ES-I3 (cell line): ENCODE results near the gene TEAD3.

Experiments
- H3K36me3 ChIP-seq: 2 replicates; pipeline ENCODE4 v1.6.1; 2013; ENCODE audit warnings: mild to moderate bottlenecking, low read length, control low read depth, moderate library complexity; ENCODE audit not compliant: insufficient read depth
- H3K4me1 ChIP-seq: 2 replicates; pipeline ENCODE4 v1.6.1; 2013; ENCODE audit warnings: mild to moderate bottlenecking, control low read depth, low read length; ENCODE audit not compliant: insufficient read depth
- H3K9ac ChIP-seq: 2 replicates; pipeline ENCODE4 v1.6.1; 2013; ENCODE audit warnings: low read depth, mild to moderate bottlenecking, low read length, moderate library complexity
- H3K9me3 ChIP-seq: 2 replicates; pipeline ENCODE4 v1.6.1; 2013; ENCODE audit warnings: mild to moderate bottlenecking, low read length, moderate library complexity; ENCODE audit not compliant: control insufficient read depth, insufficient read depth

The TEAD3 gene

DNA sequence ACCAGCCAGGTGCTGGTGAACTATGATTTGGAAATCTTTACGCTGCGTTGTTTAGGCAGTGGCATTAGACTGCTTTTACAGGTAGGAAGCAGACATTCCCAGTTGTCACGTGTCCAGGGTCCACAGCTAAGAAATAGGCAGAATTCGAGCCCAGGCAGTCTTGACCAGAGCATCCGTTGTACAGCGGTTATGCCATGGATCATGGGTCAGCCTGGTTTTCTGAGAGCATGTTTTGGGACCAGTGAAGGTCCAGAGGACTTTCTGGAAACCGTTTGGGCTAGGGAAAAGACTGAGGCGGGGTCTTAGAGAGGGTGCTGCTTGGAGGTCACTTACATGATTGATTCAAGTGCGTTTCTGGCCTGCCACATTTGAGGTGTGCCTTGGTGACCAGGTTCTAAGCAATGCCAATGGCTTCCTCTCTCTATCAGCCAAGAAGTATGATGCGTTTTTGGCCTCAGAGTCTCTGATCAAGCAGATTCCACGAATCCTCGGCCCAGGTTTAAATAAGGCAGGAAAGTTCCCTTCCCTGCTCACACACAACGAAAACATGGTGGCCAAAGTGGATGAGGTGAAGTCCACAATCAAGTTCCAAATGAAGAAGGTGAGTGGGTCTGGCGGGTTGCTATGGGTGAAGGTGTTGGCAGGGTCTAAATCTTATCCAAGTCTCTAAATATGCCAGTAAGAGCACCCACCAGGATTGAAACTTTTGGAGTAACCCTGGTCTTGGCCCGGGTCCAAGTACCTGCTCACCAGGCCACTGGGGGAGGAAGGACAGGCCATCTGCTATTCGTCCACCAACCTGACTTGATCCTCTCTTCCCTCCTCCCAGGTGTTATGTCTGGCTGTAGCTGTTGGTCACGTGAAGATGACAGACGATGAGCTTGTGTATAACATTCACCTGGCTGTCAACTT is 26.9 kb downstream of the TEAD3 start:
- no peaks in the 10 kb centered on the region for H3K9me3 ChIP-seq
- H3K9ac ChIP-seq: peak overlapping the region; percentile 88
- H3K36me3 ChIP-seq: peaks cover 39% of the 10 kb centered on the region
- peaks cover 15% of the 10 kb centered on the region for H3K4me1 ChIP-seq

DNA sequence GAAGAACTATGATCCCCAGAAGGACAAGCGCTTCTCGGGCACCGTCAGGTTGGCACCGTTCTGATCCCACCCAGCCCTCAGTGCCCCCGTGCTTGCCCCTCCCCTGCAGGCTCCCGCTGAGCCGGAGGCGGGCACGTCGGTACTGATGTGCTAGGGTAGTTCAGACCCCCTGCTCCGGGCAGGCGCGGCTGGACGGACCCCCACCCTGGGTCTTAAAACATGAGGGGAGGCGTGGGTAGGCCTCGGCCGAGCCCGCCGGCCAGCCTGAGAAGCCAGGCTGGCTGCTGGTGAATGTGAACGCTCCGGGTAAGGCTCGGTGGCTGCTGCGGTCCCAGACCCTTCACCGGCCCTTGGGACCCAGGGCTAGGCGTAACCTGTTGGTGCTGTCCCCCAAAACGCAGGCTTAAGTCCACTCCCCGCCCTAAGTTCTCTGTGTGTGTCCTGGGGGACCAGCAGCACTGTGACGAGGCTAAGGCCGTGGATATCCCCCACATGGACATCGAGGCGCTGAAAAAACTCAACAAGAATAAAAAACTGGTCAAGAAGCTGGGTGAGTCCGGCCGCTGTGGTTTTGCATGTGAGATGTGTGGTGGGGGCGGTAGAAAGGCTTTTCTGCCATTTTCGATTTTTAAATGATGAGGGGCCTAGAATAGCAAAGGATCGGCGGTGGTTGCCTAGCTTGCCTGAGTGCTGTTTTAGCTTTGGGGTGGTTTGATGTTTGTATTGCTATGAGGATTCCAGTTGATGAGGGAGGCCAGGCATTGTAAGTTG is 27.7 kb downstream of the TEAD3 start:
- Histone ChIP-seq H3K9me3 (no peaks in the 10 kb centered on the region), H3K36me3 (peaks cover 39% of the 10 kb centered on the region), H3K9ac (peak overlapping the region; percentile 88), H3K4me1 (peaks cover 15% of the 10 kb centered on the region)

GRCh38 chr6:35468181-35468979 is 28.5 kb downstream of the TEAD3 start, which contains the start of gene RPL10A:
Gene RPL10A (plus strand): TSS chr6:35468401. CDS start chr6:35468435, 34 bp downstream.
- Histone ChIP-seq H3K9ac (peak within 1 kb of the TSS; percentile 88), H3K9me3 (no peaks in the 10 kb centered on the region), H3K4me1 (peaks cover 15% of the 10 kb centered on the region), H3K36me3 (peaks cover 39% of the 10 kb centered on the region)

DNA sequence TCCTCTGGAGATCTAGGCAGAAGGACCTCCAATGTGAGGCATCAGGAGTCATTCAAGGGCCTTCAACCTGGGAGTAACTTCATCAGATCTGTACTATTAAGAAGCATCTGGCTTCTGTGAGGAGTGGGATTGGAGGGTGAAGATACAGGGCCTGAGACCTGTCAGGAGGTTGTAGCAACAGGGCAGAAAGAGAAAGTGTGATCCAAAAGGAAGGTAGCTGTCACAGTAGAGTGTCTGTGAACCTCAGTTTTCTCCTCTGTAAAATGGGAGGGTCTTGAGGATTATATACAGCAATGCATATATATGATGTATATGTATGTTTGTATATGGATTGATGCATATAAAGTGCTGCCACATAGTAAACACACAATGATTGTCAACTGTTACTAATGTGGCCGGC is 31.2 kb downstream of the TEAD3 start:
- H3K36me3 ChIP-seq: peaks cover 26% of the 10 kb centered on the region

DNA sequence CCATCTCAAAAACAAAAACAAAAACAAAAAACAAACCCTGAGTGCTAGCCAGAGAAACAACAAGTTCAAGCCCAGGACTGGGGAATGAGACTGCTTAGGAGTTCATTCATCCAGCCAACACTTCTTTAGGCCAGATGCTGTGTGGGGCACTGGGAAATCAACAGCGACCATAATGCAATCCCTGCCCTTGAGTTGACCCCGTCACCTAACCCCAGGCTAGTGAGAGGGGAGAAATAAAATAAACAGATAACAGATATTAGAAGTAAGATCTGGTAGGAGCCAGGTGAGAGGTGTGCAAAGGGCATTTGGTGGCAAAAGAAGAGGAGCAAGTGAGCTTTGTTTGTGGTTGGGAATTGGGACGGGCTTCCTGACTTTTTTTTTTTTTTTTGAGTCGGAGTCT is 33.6 kb downstream of the TEAD3 start:
- Histone ChIP-seq H3K36me3 (peaks cover 7% of the 10 kb centered on the region; the same call in 1 of the 2 replicates), H3K9ac (no peak overlapping the region), H3K9me3 (no peaks in the 10 kb centered on the region), H3K4me1 (no peaks in the 10 kb centered on the region)

More for the DNA sequence above, 31.2 kb downstream of the TEAD3 start:
- H3K9ac ChIP-seq: no peak overlapping the region
- H3K4me1 ChIP-seq: peaks cover 6% of the 10 kb centered on the region; the same call in 1 of the 2 replicates
- H3K9me3 ChIP-seq: no peaks in the 10 kb centered on the region

DNA sequence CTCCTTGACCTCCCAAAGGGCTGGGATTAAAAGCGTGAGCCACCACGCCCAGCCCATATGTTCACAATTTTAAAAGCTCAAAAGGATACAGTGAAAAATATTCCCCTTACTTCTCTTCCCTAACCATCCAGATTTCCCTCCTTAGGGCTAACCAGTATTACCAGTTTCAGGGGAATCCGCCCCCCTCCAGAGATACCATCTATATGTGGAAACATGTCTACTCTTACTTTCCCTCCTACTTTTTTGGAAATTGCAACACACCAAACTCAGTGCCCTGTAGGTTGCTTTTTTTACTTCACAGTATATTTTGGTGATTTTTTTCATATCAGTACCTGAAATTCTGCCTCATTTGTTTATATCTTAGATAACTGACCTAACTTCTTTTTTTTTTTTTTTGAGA is 35.6 kb downstream of the TEAD3 start:
- no peaks in the 10 kb centered on the region for H3K9me3 ChIP-seq
- peaks cover 3% of the 10 kb centered on the region; the same call in 1 of the 2 replicates for H3K36me3 ChIP-seq
- no peak overlapping the region for H3K9ac ChIP-seq
- no peaks in the 10 kb centered on the region for H3K4me1 ChIP-seq

GRCh38 chr6:35457907-35458306 is 39.0 kb downstream of the TEAD3 start:
- H3K36me3 ChIP-seq: no peaks in the 10 kb centered on the region

DNA sequence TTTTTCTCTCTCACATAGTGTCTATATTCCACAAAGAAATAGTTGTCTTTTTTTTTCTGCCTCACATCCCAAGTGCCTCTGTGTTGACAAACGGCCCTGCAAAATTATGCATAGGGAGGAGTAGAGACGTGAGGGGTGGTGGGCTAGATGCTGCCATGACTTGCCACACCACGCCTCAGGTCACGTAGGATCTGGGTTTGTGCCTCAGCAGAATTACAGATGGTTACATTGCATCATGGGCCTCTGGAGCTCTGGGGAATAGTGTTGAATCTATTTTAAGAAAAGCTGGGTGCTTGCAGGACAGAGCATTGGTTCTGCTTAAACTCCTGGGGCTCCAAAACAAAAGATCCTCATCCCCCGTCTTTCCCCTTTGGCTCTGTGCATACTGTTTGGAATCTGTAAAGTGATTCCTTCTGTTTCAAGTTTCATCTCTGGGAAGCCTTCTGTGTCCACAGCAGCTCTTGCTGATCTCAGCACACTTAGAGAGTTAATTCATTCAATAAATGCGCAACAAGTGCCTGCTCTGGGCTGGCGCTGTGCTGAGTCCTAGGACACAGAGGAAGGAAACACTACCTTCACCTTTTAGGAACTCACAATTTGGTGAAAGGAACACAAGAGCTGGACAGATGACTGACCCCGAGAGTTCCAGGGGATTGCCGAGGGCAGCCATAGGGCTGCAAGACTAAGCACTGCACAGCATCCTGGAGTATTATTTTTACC is 42.3 kb downstream of the TEAD3 start:
- Histone ChIP-seq H3K36me3 (no peaks in the 10 kb centered on the region), H3K4me1 (peaks cover 8% of the 10 kb centered on the region), H3K9ac (no peak overlapping the region), H3K9me3 (no peaks in the 10 kb centered on the region)

More at GRCh38 chr6:35457907-35458306, 39.0 kb downstream of the TEAD3 start:
- peaks cover 4% of the 10 kb centered on the region; the same call in 1 of the 2 replicates for H3K4me1 ChIP-seq
- H3K9ac ChIP-seq: no peak overlapping the region
- H3K9me3 ChIP-seq: no peaks in the 10 kb centered on the region

- peak overlapping the region; percentile 76; the same call in 1 of the 2 replicates for H3K9ac ChIP-seq
- no peaks in the 10 kb centered on the region for H3K36me3 ChIP-seq
- H3K4me1 ChIP-seq: peaks cover 8% of the 10 kb centered on the region
- no peaks in the 10 kb centered on the region for H3K9me3 ChIP-seq
Observed at GRCh38 chr6:35453236-35453635, 43.6 kb downstream of the TEAD3 start.

DNA sequence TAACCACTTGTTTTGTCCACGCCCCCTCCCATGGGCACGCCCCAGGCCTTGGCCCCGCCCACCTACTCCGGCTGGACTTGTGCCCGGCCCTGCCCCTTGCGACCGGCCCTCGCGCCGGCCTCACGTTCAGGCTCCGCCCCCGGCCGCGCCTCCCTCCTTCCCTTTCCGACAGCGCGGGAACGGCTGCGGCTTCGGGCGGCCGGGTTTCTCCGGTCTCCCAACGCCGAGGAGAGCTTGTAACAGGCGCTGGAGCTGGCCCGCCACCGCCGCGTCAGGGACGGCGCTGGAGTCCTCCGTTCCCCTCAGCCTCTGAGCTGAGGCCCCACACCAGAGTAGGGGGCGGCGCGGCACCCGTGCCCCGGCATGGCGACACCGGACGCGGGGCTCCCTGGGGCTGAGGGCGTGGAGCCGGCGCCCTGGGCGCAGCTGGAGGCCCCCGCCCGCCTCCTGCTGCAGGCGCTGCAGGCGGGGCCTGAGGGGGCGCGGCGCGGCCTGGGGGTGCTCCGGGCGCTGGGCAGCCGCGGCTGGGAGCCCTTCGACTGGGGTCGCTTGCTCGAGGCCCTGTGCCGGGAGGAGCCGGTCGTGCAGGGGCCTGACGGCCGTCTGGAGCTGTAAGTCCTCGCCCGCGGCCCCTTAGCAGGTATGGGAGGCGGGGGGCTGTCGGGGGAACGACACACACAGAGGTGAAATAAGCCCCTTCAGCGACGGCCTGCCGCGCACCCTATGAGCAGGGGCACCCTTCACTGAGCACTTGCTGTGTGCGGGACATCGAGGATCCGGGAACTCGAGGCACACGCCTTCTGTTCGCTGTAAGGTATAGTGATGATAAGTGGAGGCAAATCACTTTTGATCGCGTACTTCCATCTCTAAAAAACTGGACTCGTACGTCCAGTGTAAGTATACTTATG is 44.4 kb downstream of the TEAD3 start, which contains the start of gene FANCE:
TSS of gene FANCE (plus strand) at position 156 of the 908 bp plus-strand sequence. CDS start at position 364, 208 bp downstream.
- H3K36me3 ChIP-seq: no peaks in the 10 kb centered on the region
- H3K9ac ChIP-seq: peak within 1 kb of the TSS; percentile 76
- no peaks in the 10 kb centered on the region for H3K9me3 ChIP-seq
- H3K4me1 ChIP-seq: peaks cover 8% of the 10 kb centered on the region

DNA sequence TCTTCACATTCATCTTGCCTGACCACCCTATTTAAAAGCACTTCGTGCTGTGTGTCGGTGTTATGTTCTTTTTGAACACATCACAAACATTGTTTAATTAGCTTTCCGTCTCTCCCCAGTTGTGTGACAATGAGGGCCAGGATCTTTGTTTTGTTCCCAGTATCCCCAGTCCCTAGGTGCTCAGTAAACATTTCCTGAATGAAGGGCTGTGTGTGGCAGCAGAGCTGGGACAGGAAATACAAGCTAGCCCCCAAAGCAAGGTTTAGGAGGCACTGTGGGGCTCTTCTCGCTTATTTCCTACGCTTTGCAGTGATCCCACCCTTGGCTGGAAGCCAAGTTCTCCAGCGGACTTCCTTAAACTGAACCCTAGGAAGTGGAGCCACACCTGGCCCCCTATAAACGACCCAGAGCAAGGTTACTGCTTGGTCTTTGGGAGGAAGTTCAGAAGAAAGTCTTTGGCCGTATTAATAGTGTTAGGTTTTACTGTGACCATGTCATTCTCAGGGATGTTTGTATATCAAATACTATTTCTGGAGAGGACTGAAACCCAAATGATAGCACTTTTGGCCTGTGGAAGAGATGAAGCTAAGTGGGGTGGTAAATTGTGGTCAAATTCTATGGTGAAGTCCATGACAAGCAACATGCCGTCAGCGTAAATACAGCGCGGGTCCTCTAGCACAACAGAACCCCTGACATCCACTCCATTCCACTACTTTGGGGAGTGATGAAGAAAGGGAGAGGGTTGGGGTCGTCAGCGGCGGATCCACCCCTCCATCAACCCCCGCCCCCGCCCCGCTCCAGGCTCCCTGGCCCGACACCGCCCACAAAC is 45.3 kb downstream of the TEAD3 start:
- Histone ChIP-seq H3K9me3 (no peaks in the 10 kb centered on the region), H3K4me1 (peaks cover 8% of the 10 kb centered on the region), H3K9ac (peak overlapping the region; percentile 28; the same call in 1 of the 2 replicates), H3K36me3 (no peaks in the 10 kb centered on the region)

DNA sequence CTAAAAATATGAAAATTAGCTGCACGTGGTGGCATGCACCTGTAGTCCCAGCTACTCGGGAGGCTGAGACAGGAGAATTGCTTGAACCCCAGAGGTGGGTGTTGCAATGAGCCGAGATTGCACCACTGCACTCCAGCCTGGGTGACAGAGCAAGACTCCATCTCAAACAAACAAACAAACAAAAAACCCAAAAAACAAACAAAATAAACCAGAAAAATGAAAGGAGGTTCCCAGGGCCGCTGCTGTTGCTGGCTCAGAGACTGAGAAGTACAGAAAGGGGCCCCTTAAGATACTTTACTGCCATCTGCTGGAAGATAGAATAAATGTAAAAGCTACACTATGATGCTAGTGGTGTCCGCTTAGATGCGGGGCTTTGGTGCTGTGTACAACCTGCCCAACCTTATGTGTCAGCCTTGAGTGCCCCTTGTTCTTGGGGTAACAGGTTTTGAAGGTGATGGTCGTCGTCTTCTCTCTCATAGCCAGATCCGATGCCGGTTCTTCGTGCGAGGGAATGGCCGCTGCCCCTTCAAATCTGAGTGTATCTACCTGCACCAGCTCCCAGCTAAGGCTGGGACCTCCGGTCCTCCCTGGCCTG is 47.5 kb downstream of the TEAD3 start:
- no peaks in the 10 kb centered on the region for H3K36me3 ChIP-seq
- H3K4me1 ChIP-seq: peaks cover 5% of the 10 kb centered on the region
- H3K9me3 ChIP-seq: no peaks in the 10 kb centered on the region
- H3K9ac ChIP-seq: no peak overlapping the region
